Cardiac muscle cell (in vitro differentiated cells and primary cell): ENCODE results near the gene SHMT1. TPM values are rescaled to one million over a fixed set of nuclear protein-coding genes. Genes with fewer than 3 reads are reported as not detected.
A peak's percentile ranks its signal among the peaks of the same experiment; 100 is the strongest.

Experiments used
- DNase-seq, 2 donors: peaks; one replicate each; pipeline versions ENCODE4 v3.0.0 to v3.0.0-alpha.2; 2010 to 2017; ENCODE audit warnings: low read depth in 1 of 2, low spot score in 1 of 2
- H3K27ac ChIP-seq: fragments of 200-600 bp; sonication (generic); 2 replicates; pipeline ENCODE4 v1.5.1; 2016
- H3K27me3 ChIP-seq: fragments of 200-600 bp; sonication (generic); 2 replicates; pipeline ENCODE4 v1.6.0; 2016; ENCODE audit warnings: control low read depth
- H3K36me3 ChIP-seq: fragments of 200-600 bp; sonication (generic); 2 replicates; pipeline ENCODE4 v1.5.1; 2016; ENCODE audit warnings: control low read depth
- H3K4me1 ChIP-seq: fragments of 200-600 bp; sonication (generic); 2 replicates; pipeline ENCODE4 v1.8.1; 2017; ENCODE audit warnings: low read depth, mild to moderate bottlenecking, mixed run types
- H3K4me3 ChIP-seq: fragments of 200-600 bp; sonication (generic); 2 replicates; pipeline ENCODE4 v1.5.1; 2016; ENCODE audit warnings: mild to moderate bottlenecking
- H3K9me3 ChIP-seq: fragments of 200-600 bp; sonication (generic); 2 replicates; pipeline ENCODE4 v1.5.1; 2017; ENCODE audit warnings: low read depth, mild to moderate bottlenecking, control low read depth
- polyA plus RNA-seq: library from polyadenylated mRNA; unstranded; fragments of >200 nt; fragmentation: Nextera tagmentation; extraction: Ambion mirVana; gene quantifications from 2 replicates; pipeline ENCODE4 v1.2.1, GENCODE V29; 2016
- total RNA-seq: library from RNA; depleted of rRNA; stranded (reverse); fragments of >200 nt; gene quantifications from 2 replicates; pipeline ENCODE4 v1.2.3, GENCODE V29; 2016
- TF ChIP-seq, protein P1 (sequence below): IDR thresholded peaks from 2 replicates; pipeline ENCODE4 v1.5.1; 2012; ENCODE audit warnings: low read depth, mild to moderate bottlenecking, low read length

SHMT1 gene
- total and polyA plus RNA-seq, 2 experiments from 2014 or later: 24.8 to 30.6 TPM

- H3K27me3 ChIP-seq: no peaks in the 10 kb centered on the region
- H3K27ac ChIP-seq: no peak overlapping the region
- TF ChIP-seq, protein P1, sequence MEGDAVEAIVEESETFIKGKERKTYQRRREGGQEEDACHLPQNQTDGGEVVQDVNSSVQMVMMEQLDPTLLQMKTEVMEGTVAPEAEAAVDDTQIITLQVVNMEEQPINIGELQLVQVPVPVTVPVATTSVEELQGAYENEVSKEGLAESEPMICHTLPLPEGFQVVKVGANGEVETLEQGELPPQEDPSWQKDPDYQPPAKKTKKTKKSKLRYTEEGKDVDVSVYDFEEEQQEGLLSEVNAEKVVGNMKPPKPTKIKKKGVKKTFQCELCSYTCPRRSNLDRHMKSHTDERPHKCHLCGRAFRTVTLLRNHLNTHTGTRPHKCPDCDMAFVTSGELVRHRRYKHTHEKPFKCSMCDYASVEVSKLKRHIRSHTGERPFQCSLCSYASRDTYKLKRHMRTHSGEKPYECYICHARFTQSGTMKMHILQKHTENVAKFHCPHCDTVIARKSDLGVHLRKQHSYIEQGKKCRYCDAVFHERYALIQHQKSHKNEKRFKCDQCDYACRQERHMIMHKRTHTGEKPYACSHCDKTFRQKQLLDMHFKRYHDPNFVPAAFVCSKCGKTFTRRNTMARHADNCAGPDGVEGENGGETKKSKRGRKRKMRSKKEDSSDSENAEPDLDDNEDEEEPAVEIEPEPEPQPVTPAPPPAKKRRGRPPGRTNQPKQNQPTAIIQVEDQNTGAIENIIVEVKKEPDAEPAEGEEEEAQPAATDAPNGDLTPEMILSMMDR: no peak
- no peak for DNase-seq
- H3K36me3 ChIP-seq: peaks cover 13% of the 10 kb centered on the region
- no peaks in the 10 kb centered on the region for H3K9me3 ChIP-seq
- no peak overlapping the region for H3K4me3 ChIP-seq
- H3K4me1 ChIP-seq: no peaks in the 10 kb centered on the region
Observed at GRCh38 chr17:18323007-18323406, 40.3 kb downstream of the SHMT1 start.

- Histone ChIP-seq H3K9me3 (no peaks in the 10 kb centered on the region), H3K27ac (no peak overlapping the region), H3K4me1 (no peaks in the 10 kb centered on the region), H3K36me3 (peaks cover 13% of the 10 kb centered on the region), H3K4me3 (no peak overlapping the region), H3K27me3 (no peaks in the 10 kb centered on the region)
- TF ChIP-seq, protein P1: no peak
- DNase-seq: no peak
Observed at GRCh38 chr17:18322522-18322921, 40.8 kb downstream of the SHMT1 start.

DNA sequence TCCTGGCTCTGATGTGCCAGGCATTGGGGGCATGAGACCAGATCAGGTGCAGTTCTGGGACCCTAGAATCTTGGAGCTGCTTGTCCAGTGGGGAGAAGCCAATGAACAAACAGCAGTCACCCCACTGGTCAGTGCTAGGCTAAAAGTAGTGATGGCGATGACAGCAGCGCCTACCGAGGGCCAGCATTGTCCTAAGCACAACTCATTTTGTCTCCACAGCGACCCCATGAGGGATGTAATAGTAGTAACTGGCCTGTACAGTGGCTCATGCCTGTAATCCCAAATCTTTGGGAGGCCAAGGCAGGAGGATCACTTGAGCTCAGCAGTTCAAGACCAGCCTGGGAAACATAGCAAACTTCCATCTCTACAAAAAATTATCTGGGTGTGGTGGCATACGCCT, 42.0 kb downstream of the SHMT1 start:
- peaks cover 17% of the 10 kb centered on the region for H3K36me3 ChIP-seq
- peaks cover 3% of the 10 kb centered on the region for H3K4me1 ChIP-seq
- H3K4me3 ChIP-seq: no peak overlapping the region
- TF ChIP-seq, protein P1: peak; percentile 20
- no peak overlapping the region for H3K27ac ChIP-seq
- peak; percentile 12 to 43 for DNase-seq
- no peaks in the 10 kb centered on the region for H3K9me3 ChIP-seq
- H3K27me3 ChIP-seq: no peaks in the 10 kb centered on the region

- Histone ChIP-seq H3K9me3 (no peaks in the 10 kb centered on the region), H3K4me3 (no peak overlapping the region), H3K27ac (no peak overlapping the region), H3K4me1 (peaks cover 8% of the 10 kb centered on the region), H3K36me3 (peaks cover 17% of the 10 kb centered on the region), H3K27me3 (no peaks in the 10 kb centered on the region)
- DNase-seq: no peak
- TF ChIP-seq, protein P1: no peak
Observed at GRCh38 chr17:18320301-18320700, 43.0 kb downstream of the SHMT1 start.

DNA sequence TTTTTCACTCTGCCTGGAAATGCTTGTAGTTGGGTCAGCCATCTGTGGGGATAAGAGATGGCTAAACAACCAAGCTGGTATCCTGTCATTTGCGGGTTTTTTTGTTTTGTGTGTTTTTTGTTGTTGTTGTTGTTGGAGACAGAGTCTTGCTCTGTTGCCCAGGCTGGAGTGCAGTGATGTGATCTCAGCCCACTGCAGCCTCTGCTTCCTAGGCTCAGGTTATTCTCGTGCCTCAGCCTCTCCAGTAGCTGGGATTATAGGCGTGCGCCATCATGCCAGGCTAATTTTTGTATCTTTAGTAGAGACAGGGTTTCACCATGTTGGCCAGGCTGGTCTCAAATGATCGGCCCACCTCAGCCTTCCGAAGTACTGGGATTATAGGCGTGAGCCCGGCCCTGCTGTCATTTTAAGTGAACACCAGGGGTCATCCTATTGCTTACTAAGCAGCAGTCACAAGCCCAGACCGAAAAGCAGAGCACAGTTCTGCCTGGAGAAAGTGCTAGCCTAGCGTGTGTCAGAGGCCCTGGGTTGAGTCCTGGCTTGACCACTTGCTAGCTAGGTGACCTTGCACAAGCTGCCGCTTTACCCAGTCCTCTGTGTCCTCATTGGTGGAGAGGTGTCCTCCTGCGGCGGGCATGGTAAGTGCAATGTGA, 43.6 kb downstream of the SHMT1 start:
- Histone ChIP-seq H3K4me3 (no peak overlapping the region), H3K9me3 (no peaks in the 10 kb centered on the region), H3K36me3 (peaks cover 15% of the 10 kb centered on the region), H3K4me1 (peaks cover 8% of the 10 kb centered on the region), H3K27me3 (no peaks in the 10 kb centered on the region), H3K27ac (no peak overlapping the region)
- TF ChIP-seq, protein P1: peak; percentile 65
- peak; percentile 69 to 77 for DNase-seq
